Right lobe of liver (tissue), 6 donors: ENCODE results near the gene MTSS2. TPM values are rescaled to one million over a fixed set of nuclear protein-coding genes. Genes with fewer than 3 reads are reported as not detected.

Experiments used
- ATAC-seq, 4 donors: fragments of 200-7000 bp; cut with Tn5 transposase; one replicate each; pipeline ENCODE4 v1.9.1; 2020; ENCODE audit warnings: mild to moderate bottlenecking in 4 of 4, moderate library complexity in 4 of 4
- DNase-seq, 3 donors: peaks; one replicate each; pipeline ENCODE4 v3.0.0-alpha.2; 2020
- H3K27ac ChIP-seq, 3 donors: fragments of 200-600 bp; one replicate each; pipeline ENCODE4 v1.8.0; 2022
- H3K27me3 ChIP-seq, 2 donors: fragments of 200-600 bp; one replicate each; pipeline ENCODE4 v1.8.0; 2022
- H3K36me3 ChIP-seq, 4 donors: fragments of 200-600 bp; sonication (generic) in 1 of 4; one replicate each; pipeline versions ENCODE4 v1.5.1 to v1.8.0; 2017 to 2022; ENCODE audit warnings: control low read depth in 1 of 4
- H3K4me1 ChIP-seq, 4 donors: fragments of 200-600 bp; sonication (generic) in 1 of 4; one replicate each; pipeline versions ENCODE4 v1.5.1 to v1.8.0; 2017 to 2022; ENCODE audit warnings: control low read depth in 1 of 4
- H3K4me3 ChIP-seq, 3 donors: fragments of 200-600 bp; one replicate each; pipeline ENCODE4 v1.8.0; 2022
- H3K9me3 ChIP-seq, 4 donors: fragments of 200-600 bp; sonication (generic) in 1 of 4; one replicate each; pipeline versions ENCODE4 v1.5.1 to v1.8.0; 2017 to 2022; ENCODE audit warnings: control low read depth in 1 of 4
- POLR2A ChIP-seq: fragments of 450-650 bp; IDR thresholded peaks from one replicate; pipeline ENCODE4 v1.6.1; 2017; ENCODE audit warnings: antibody characterized with exemption, mild to moderate bottlenecking
- WGBS: methylation state at CpG from one replicate; pipeline ENCODE4 v1.1.6; 2018; ENCODE audit warnings: low coverage, low lambda C conversion rate; ENCODE audit not compliant: insufficient coverage; ENCODE audit errors: missing lambda C conversion rate; 5-methylcytosine and 5-hydroxymethylcytosine counted together
- intact Hi-C, 2 donors: fragments of 100-400 bp; cut with DNase I; formaldehyde crosslinking; loops; one replicate each; pipeline versions ENCODE4 v1.11.2 to v1.14.1; 2022
- total RNA-seq, 6 experiments: library from RNA; depleted of rRNA in 2 of 6; stranded (reverse); fragments of >200 nt in 2 of 6; fragmentation: NEBNext Ultra II Directional in 3 of 6; extraction: Animal tissue kit (Norgen Biotek cat#: 25700) in 3 of 6; gene quantifications; one replicate each; pipeline versions ENCODE4 v1.1.0 to v1.2.4, GENCODE V29; 2016 to 2023
- TF ChIP-seq, protein P1 (sequence below), 4 donors: fragments of 200-600 bp in 3 of 4; fragments of 450-650 bp in 1 of 4; IDR thresholded peaks; one replicate each; pipeline versions ENCODE4 v1.5.1 to v1.8.0; 2016 to 2022; ENCODE audit warnings: antibody characterized with exemption in 4 of 4, mild to moderate bottlenecking in 2 of 4
- donor health status: DM: no; HTN: yes; CAD: no.
- donor health status: DM: no; HTN: no; CAD: no.
- donor health status: DM: no; HTN: no; CAD: no.
- donor health status: DM: no; HTN: yes; CAD: no.
- donor health status: DM: no; HTN: yes; CAD: no.

The MTSS2 gene
- total RNA-seq, 6 experiments from 2014 or later = 28.5 to 117 (median 80.2) TPM

DNA sequence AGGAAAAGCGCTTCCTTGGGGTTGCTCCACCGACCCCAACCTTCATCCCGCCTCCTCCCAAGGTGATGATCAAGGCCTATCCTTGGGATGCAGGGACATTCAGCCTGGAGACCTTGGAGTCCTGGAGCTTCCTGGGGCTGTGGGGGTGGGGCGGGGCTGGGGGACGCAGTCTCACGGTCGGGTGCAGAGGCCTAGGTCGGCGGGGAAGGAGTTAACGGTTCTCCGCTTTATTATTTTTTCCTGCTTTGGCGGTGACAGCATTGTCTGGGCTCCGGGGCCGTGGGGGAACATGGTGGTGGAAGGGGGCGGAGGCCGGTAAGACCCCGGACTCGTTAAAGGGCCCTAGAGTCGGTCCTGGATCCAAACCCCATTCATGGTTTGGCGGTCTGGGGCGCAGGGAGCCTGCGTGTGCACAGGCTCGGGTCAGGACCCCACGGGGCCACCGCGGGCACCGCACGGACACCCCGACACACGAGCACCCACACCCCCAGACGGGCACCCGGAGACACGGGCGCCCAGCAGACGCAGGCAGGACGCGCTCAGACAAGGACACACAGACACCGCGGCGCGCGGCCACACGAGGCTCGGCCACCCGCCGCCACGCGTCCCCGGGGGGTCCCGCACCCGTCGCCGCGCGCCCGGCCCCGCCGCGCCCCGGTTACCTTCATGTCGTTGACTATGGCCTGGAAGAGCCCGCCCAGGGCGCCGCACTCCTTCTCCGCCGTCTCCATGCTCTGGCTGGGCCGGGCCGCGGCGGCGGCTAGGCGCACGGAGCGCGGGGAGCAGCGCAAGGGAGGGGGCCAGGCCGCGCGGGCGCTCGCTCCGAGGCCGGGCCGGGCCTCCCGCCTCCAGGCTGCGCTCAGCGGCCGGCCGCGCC is 554 bp downstream of the MTSS2 start:
- no peak for TF ChIP-seq POLR2A
- TF ChIP-seq, protein P1, sequence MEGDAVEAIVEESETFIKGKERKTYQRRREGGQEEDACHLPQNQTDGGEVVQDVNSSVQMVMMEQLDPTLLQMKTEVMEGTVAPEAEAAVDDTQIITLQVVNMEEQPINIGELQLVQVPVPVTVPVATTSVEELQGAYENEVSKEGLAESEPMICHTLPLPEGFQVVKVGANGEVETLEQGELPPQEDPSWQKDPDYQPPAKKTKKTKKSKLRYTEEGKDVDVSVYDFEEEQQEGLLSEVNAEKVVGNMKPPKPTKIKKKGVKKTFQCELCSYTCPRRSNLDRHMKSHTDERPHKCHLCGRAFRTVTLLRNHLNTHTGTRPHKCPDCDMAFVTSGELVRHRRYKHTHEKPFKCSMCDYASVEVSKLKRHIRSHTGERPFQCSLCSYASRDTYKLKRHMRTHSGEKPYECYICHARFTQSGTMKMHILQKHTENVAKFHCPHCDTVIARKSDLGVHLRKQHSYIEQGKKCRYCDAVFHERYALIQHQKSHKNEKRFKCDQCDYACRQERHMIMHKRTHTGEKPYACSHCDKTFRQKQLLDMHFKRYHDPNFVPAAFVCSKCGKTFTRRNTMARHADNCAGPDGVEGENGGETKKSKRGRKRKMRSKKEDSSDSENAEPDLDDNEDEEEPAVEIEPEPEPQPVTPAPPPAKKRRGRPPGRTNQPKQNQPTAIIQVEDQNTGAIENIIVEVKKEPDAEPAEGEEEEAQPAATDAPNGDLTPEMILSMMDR (IDR thresholded peaks at IDR 0.05) = no peak
- Histone ChIP-seq H3K4me3 (peak overlapping the region; percentile 68 to 83 (median 71)), H3K4me1 (peaks cover 0 to 40% (median 13%) of the 10 kb centered on the region in 4 donors), H3K36me3 (peaks cover 0 to 4% (median 0%) of the 10 kb centered on the region in 4 donors), H3K27ac (peak overlapping the region; percentile 77 to 88 (median 83)), H3K27me3 (no peaks in the 10 kb centered on the region), H3K9me3 (no peaks in the 10 kb centered on the region)
- intact Hi-C loops = loop anchor here in 1 of 2 donors (10.0 kb wide), 1 partner anchor 50 kb away; no protein-coding TSS in a partner anchor
- 10% methylated on average over 16 of the region's 90 CpGs for WGBS
- peak in 1 of 4 donors; percentile 4 for ATAC-seq
- DNase-seq = peak in 2 of 3 donors; percentile 33 to 67

DNA sequence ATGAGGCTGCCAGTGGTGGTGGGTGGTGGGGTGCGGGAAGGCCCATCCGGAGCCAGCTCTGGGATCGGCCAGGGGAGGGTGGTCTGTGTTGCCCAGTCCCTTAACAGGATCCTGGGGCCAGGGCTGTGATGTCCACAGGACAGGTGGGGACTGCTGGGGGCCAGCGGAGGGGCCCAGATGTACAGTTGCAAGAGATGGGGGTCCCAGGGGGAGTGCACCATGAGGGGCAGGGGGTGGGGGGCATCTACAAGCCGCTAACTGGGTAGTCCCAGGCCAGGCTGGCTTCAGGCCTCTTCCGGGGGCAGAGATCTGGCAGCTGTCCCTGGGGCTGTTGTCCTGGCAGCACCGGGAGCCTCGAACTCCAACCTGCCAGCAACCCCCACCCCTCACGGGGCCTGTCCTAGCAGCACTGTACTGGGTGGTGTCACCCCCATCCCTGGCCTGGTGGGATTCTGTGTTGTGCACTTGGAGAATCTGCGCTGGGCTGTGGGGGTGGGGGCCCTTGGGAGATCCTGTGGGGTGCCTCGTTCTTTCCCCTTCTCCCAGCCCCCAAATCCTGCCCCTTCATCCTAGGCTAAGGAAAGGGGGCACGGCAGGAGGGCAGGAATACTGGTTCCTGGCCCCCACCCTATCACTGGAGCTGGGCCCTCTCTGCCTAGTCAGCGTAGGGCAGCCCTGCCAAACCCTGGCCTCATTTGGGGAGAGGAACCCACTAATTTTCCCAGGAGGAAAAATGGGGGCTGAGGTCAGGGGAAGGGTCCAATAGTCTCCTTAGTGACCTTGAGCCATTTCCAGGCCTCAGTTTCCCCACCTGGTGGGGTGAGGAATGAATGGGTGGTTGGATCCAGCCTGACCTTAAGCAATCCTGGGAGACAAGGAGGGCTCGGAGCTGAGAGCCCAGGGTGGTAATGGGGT is 1.4 kb downstream of the MTSS2 start:
- H3K4me1 ChIP-seq = peaks cover 0 to 40% (median 13%) of the 10 kb centered on the region in 4 donors
- H3K36me3 ChIP-seq = peaks cover 0 to 11% (median 2%) of the 10 kb centered on the region in 4 donors
- H3K27ac ChIP-seq = peak overlapping the region; percentile 77 to 88 (median 83)
- WGBS = 3% methylated on average over 5 of the region's 14 CpGs
- H3K9me3 ChIP-seq = no peaks in the 10 kb centered on the region
- peak; percentile 16 to 56 (median 36) for ATAC-seq
- intact Hi-C loops = loop anchor here (5.0 to 10.0 kb wide), 3 partner anchors 50 to 83 kb away; no protein-coding TSS in a partner anchor
- H3K27me3 ChIP-seq = no peaks in the 10 kb centered on the region
- H3K4me3 ChIP-seq = peak overlapping the region; percentile 68 to 83 (median 71)
- peak; percentile 74 to 86 (median 77) for DNase-seq
- TF ChIP-seq, protein P1 (IDR thresholded peaks at IDR 0.05) = no peak
- TF ChIP-seq POLR2A = peak; percentile 51

DNA sequence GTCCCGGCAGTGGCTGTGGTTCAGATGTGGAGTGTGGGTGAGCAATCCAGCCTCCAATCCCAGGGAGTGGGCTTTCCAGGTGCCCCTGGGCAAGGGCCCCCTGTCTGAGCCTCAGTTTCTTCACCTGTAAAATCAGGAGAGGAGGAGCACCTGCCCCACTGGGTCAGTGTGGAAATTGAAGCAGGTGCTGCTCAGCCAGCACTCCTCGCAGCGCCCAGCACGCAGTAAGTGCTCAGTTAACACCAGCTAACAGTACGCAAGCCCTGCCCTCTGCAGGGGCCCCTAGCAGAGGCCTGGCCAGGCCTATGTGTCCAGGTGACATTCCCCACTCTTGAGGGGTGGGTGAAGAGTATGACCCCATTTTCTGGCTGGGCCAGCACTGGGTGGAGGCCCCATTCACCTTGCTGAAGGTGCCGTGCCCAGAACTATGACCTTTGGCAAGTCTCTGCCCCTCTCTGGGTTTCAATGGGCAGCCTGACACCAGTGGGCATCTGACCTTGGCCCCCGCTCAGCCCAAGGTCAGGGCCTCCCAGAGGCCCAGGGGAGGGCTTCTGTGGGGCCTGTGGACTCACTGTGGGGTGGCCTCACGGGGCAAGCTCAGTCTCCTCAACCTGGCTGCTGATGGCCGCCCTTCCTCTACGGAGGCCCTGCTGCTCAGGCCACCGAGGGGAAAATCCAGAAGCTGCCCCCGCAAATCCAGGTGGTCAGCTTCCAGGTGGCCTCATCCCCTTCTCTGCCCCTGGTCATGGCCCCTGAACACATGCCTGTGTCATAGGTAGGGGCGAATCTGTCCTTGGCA is 2.5 kb downstream of the MTSS2 start:
- H3K36me3 ChIP-seq = peaks cover 0 to 20% (median 7%) of the 10 kb centered on the region in 4 donors
- DNase-seq (peak; percentile 35 to 70 (median 57)), ATAC-seq (peak; percentile 4 to 46 (median 6))
- peak overlapping the region; percentile 68 to 83 (median 71) for H3K4me3 ChIP-seq
- WGBS = 40% methylated on average over 2 of the region's 13 CpGs
- TF ChIP-seq, protein P1 (IDR thresholded peaks at IDR 0.05) = no peak
- TF ChIP-seq POLR2A = no peak
- intact Hi-C loops = loop anchor here (5.0 to 10.0 kb wide), 3 partner anchors 51 to 84 kb away; no protein-coding TSS in a partner anchor
- H3K9me3 ChIP-seq = no peaks in the 10 kb centered on the region
- H3K27ac ChIP-seq = peak overlapping the region; percentile 77 to 88 (median 83)
- no peaks in the 10 kb centered on the region for H3K27me3 ChIP-seq
- peaks cover 0 to 40% (median 13%) of the 10 kb centered on the region in 4 donors for H3K4me1 ChIP-seq
